K562 (cell line): ENCODE measurements around the gene FATE1. TPM values are rescaled to one million over a fixed set of nuclear protein-coding genes. Genes with fewer than 3 reads are reported as not detected.

ENCODE experiments used
- ATAC-seq: fragments of 200-7000 bp; cut with Tn5 transposase; 3 replicates; pipeline ENCODE4 v1.9.1; 2020; ENCODE audit warnings: moderate library complexity
- BruUV-seq: library from RNA; stranded (reverse); fragments of 400-500 nt; replicated peaks from 2 replicates; lab custom pipeline; 2021; lab: Mats Ljungman, UMichigan
- CTCF ChIA-PET: fragments of 300-600 bp; formaldehyde crosslinking; extraction: SDS; loops from one replicate; lab custom pipeline; 2021; ENCODE audit warnings: low intra/inter-chr PET ratio; lab: Yijun Ruan, JAX
- POLR2A ChIA-PET: fragments of 300-600, 350-650 bp; sonication (Branson Sonifier 250); formaldehyde crosslinking; extraction: SDS; loops from one replicate; lab custom pipeline; 2021; ENCODE audit warnings: antibody characterized with exemption, inconsistent platforms; lab: Yijun Ruan, JAX
- DNase-seq, 4 experiments: peaks; one replicate each; pipeline versions ENCODE4 v3.0.0 to v3.0.0-alpha.2; 2011 to 2018; ENCODE audit warnings: low spot score in 3 of 4, mixed read lengths in 3 of 4; ENCODE audit errors: extremely low read depth in 1 of 4
- FAIRE-seq: peaks from 2 replicates; lab custom pipeline; 2011; peaks lifted over from hg19 to GRCh38; lab: Jason Lieb, UNC
- H2AFZ ChIP-seq: 2 replicates; pipeline ENCODE4 v1.6.0; 2011; ENCODE audit warnings: low read depth, low read length, control low read depth, inconsistent platforms
- H3K27ac ChIP-seq: fragments of 200-600 bp; 3 replicates; pipeline ENCODE4 v1.8.0; 2011; ENCODE audit warnings: low read depth, mild to moderate bottlenecking, control low read depth, inconsistent platforms, low read length, moderate library complexity, mixed read lengths; ENCODE audit errors: extremely low read depth
- H3K27me3 ChIP-seq, 2 experiments: fragments of 300-600 bp in 1 of 2; 2 replicates in 1 of 2; 3 replicates in 1 of 2; pipeline versions ENCODE4 v1.6.0 to v1.8.0; 2011; ENCODE audit warnings: inconsistent platforms in 2 of 2, low read length in 2 of 2, mild to moderate bottlenecking in 1 of 2, mixed read lengths in 1 of 2, moderate library complexity in 1 of 2; ENCODE audit not compliant: control insufficient read depth in 2 of 2, insufficient read depth in 2 of 2
- H3K36me3 ChIP-seq: fragments of 300-600 bp; 3 replicates; pipeline ENCODE4 v1.8.0; 2011; ENCODE audit warnings: mild to moderate bottlenecking, low read length, inconsistent platforms; ENCODE audit not compliant: control insufficient read depth, insufficient read depth
- H3K4me1 ChIP-seq, 2 experiments: fragments of 200-600 bp in 1 of 2; replicated peaks in 1 of 2; 2 replicates in 1 of 2; 3 replicates in 1 of 2; pipeline versions ENCODE4 v1.5.1 to v1.8.0; 2011; ENCODE audit warnings: inconsistent platforms in 2 of 2, low read length in 2 of 2, mild to moderate bottlenecking in 1 of 2, mixed read lengths in 1 of 2, moderate library complexity in 1 of 2; ENCODE audit not compliant: control insufficient read depth in 2 of 2, insufficient read depth in 2 of 2
- H3K4me2 ChIP-seq: 2 replicates; pipeline ENCODE4 v1.6.1; 2011; ENCODE audit warnings: low read length, control low read depth, inconsistent platforms, mixed read lengths; ENCODE audit not compliant: insufficient read depth
- H3K4me3 ChIP-seq: fragments of 200-600 bp; sonication (generic), shearing (Covaris generic); 2 replicates; pipeline ENCODE4 v1.5.1; 2016; ENCODE audit warnings: control low read depth, inconsistent platforms
- H3K79me2 ChIP-seq: fragments of 200-600 bp; 3 replicates; pipeline ENCODE4 v1.8.0; 2011; ENCODE audit warnings: low read length, inconsistent platforms; ENCODE audit not compliant: control insufficient read depth, insufficient read depth
- H3K9ac ChIP-seq, 2 experiments: 2 replicates each; pipeline versions ENCODE4 v1.6.0 to v1.6.1; 2011; ENCODE audit warnings: low read depth in 2 of 2, low read length in 2 of 2, control low read depth in 1 of 2, inconsistent platforms in 1 of 2, mild to moderate bottlenecking in 1 of 2, mixed read lengths in 1 of 2; ENCODE audit not compliant: insufficient read depth in 1 of 2
- H3K9me1 ChIP-seq: one replicate; pipeline ENCODE4 v1.6.0; 2011; ENCODE audit warnings: inconsistent platforms, mild to moderate bottlenecking, low read length, moderate library complexity; ENCODE audit not compliant: control insufficient read depth, insufficient read depth
- H3K9me3 ChIP-seq: replicated peaks from 2 replicates; pipeline ENCODE4 v1.5.1; 2011; ENCODE audit warnings: low read depth, low read length, inconsistent platforms; ENCODE audit not compliant: control insufficient read depth, insufficient read depth
- H4K20me1 ChIP-seq: replicated peaks from 2 replicates; pipeline ENCODE4 v1.6.1; 2011; ENCODE audit warnings: low read length, inconsistent platforms, mixed read lengths; ENCODE audit not compliant: control insufficient read depth, insufficient read depth
- ARHGAP35 ChIP-seq: fragments of 450-650 bp; IDR thresholded peaks from 2 replicates; pipeline ENCODE4 v1.6.1; 2018; ENCODE audit not compliant: partially characterized antibody
- BRF1 ChIP-seq: IDR thresholded peaks from 3 replicates; pipeline ENCODE4 v1.6.1; 2011; ENCODE audit warnings: borderline replicate concordance, mild to moderate bottlenecking; ENCODE audit not compliant: insufficient read length; ENCODE audit errors: extremely low read depth
- CHD2 ChIP-seq: IDR thresholded peaks from 2 replicates; pipeline ENCODE4 v1.6.1; 2011; ENCODE audit warnings: low read depth, low read length
- DNMT1 ChIP-seq: fragments of 450-650 bp; IDR thresholded peaks from 2 replicates; pipeline ENCODE4 v1.6.1; 2016; ENCODE audit warnings: antibody characterized with exemption, mild to moderate bottlenecking
- ELF4 ChIP-seq: fragments of 450-650 bp; formaldehyde crosslinking; IDR thresholded peaks from 2 replicates; pipeline ENCODE4 v1.4.0; 2022; ENCODE audit warnings: missing genetic modification characterization
- ETV6 ChIP-seq, 3 experiments: fragments of 150-350 bp in 1 of 3; sonication (generic) in 1 of 3; formaldehyde crosslinking in 1 of 3; IDR thresholded peaks; 2 replicates each; pipeline versions ENCODE4 v1.6.1 to v1.8.0; 2014 to 2022; ENCODE audit warnings: borderline replicate concordance in 2 of 3, low read depth in 2 of 3, antibody characterized with exemption in 1 of 3, low read length in 1 of 3, mild to moderate bottlenecking in 1 of 3, missing genetic modification reagents in 1 of 3
- FOXK1 ChIP-seq: sonication (generic); formaldehyde crosslinking; IDR thresholded peaks from 2 replicates; pipeline ENCODE4 v1.8.0; 2022; ENCODE audit warnings: missing genetic modification reagents, mild to moderate bottlenecking, borderline replicate concordance
- GABPB1 ChIP-seq: sonication (generic); formaldehyde crosslinking; IDR thresholded peaks from 2 replicates; pipeline ENCODE4 v1.8.0; 2022; ENCODE audit warnings: mild to moderate bottlenecking, missing genetic modification reagents
- IFI16 ChIP-seq: fragments of 250-450 bp; sonication (Bioruptor Pico); IDR thresholded peaks from 2 replicates; pipeline ENCODE4 v2.1.2; 2022; ENCODE audit warnings: mild to moderate bottlenecking, inconsistent platforms
- MCM5 ChIP-seq: fragments of 450-650 bp; IDR thresholded peaks from 2 replicates; pipeline ENCODE4 v1.6.1; 2016; ENCODE audit warnings: low read depth
- NONO ChIP-seq, 2 experiments: fragments of 200-400 bp in 1 of 2; fragments of 450-650 bp in 1 of 2; formaldehyde crosslinking in 1 of 2; IDR thresholded peaks; 2 replicates each; pipeline ENCODE4 v1.6.1; 2017; ENCODE audit warnings: low read depth in 2 of 2, mild to moderate bottlenecking in 2 of 2, moderate library complexity in 2 of 2, low read length in 1 of 2
- PHF21A ChIP-seq: fragments of 450-650 bp; IDR thresholded peaks from 2 replicates; pipeline ENCODE4 v1.6.1; 2017; ENCODE audit warnings: low read depth, borderline replicate concordance
- PHTF2 ChIP-seq: fragments of 250-450 bp; sonication (Bioruptor Pico); IDR thresholded peaks from 2 replicates; pipeline ENCODE4 v1.5.0; 2021; ENCODE audit warnings: mild to moderate bottlenecking
- PML ChIP-seq: IDR thresholded peaks from 2 replicates; pipeline ENCODE4 v1.6.1; 2012; ENCODE audit warnings: low read length, inconsistent platforms
- WGBS: fragments of 100-300 bp; shearing (Covaris generic); methylation state at CpG from one replicate; pipeline ENCODE4 v1.1.6; 2016; ENCODE audit warnings: low coverage, mixed read lengths; ENCODE audit not compliant: insufficient coverage; ENCODE audit errors: missing lambda C conversion rate; 5-methylcytosine and 5-hydroxymethylcytosine counted together
- in situ Hi-C: fragments of 300-500 bp; cut with MboI; formaldehyde crosslinking; loops from 4 replicates; pipeline ENCODE4 v1.15.0; 2018; ENCODE audit warnings: inconsistent platforms, mixed read lengths
- intact Hi-C: fragments of 100-400 bp; cut with micrococcal nuclease; formaldehyde crosslinking; loops from 2 replicates; pipeline ENCODE4 v1.14.2; 2022
- polyA plus RNA-seq, 8 experiments: library from polyadenylated mRNA; depleted of rRNA in 4 of 8; stranded (reverse) in 5 of 8; unstranded in 3 of 8; fragments of >200 nt; fragmentation: Nextera tagmentation in 2 of 8; fragmentation: Illumina TruSeq in 1 of 8; extraction: Ambion mirVana in 2 of 8; extraction: Trizol in 1 of 8; gene quantifications; 2 replicates each; pipeline versions ENCODE4 v1.2.1 to v1.2.3, GENCODE V29; 2011 to 2014; ENCODE audit warnings: inconsistent platforms in 1 of 8, missing spikeins in 1 of 8
- total RNA-seq, 7 experiments: library from RNA; depleted of rRNA in 6 of 7; stranded (reverse); fragments of >200 nt in 6 of 7; fragmentation: Illumina TruSeq in 2 of 7; extraction: Trizol in 2 of 7; gene quantifications; 2 replicates each; pipeline versions ENCODE4 v1.2.1 to v1.2.3, GENCODE V29; 2011 to 2021; ENCODE audit warnings: low replicate concordance in 1 of 7
- TF ChIP-seq, protein P1 (sequence below): sonication (generic); IDR thresholded peaks from 2 replicates; pipeline ENCODE4 v1.6.1; 2016

The FATE1 gene
- total and polyA plus RNA-seq, 9 of the 15 experiments (the other 6 are each of a cell fraction or from before 2014, with no cell fraction given), result not detected

DNA sequence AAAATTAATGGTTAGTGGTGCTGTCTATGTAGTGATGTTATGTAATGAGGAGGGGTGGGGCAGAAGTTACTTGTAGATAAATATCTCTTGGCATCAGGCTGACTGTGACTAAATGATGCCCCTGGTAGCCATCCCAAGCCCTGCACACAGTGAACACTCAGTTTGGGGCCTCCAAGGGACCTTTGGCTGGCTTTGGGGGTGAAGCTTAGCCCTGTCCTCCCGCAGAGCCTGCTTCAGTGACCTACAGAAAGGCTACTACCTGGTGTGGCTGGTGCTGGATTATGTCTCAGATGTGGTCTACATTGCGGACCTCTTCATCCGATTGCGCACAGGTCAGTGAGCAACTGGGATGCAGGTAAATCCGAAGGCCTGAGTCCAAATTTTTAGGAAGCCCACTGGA, 26.5 kb downstream of the FATE1 start:
- TF ChIP-seq DNMT1 (no peak), GABPB1 (CRISPR knock-in tag) (no peak), ELF4 (CRISPR knock-in tag) (no peak), ARHGAP35 (no peak), PML (no peak), FOXK1 (no peak), BRF1 (no peak), MCM5 (no peak), ETV6 (IDR thresholded peaks at IDR 0.05; ENCODE audit: borderline replicate concordance in 1 of 2, low read depth in 2 of 2, low read length in 1 of 2) (no peak), ETV6 (CRISPR knock-in tag; IDR thresholded peaks at IDR 0.05; ENCODE audit: borderline replicate concordance) (no peak), NONO (IDR thresholded peaks at IDR 0.05; ENCODE audit: low read depth in 2 of 2, low read length in 1 of 2) (no peak), PHTF2 (CRISPR knock-in tag) (no peak), IFI16 (CRISPR knock-in tag) (no peak), PHF21A (no peak), CHD2 (no peak)
- TF ChIP-seq, protein P1, sequence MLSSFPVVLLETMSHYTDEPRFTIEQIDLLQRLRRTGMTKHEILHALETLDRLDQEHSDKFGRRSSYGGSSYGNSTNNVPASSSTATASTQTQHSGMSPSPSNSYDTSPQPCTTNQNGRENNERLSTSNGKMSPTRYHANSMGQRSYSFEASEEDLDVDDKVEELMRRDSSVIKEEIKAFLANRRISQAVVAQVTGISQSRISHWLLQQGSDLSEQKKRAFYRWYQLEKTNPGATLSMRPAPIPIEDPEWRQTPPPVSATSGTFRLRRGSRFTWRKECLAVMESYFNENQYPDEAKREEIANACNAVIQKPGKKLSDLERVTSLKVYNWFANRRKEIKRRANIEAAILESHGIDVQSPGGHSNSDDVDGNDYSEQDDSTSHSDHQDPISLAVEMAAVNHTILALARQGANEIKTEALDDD, result no peak
- no peak for FAIRE-seq
- no peaks in the 10 kb centered on the region for H3K4me1 ChIP-seq
- no TSS peak for BruUV-seq
- H3K27me3 ChIP-seq, result peaks cover 2 to 41% of the 10 kb centered on the region in 2 experiments; a peak in 4 of 5 replicates
- H4K20me1 ChIP-seq, result no peaks in the 10 kb centered on the region
- H3K4me3 ChIP-seq, result no peak overlapping the region
- intact Hi-C loops (loop anchor here (10.0 kb wide), 1 partner anchor 1172 kb away; no protein-coding TSS in a partner anchor), in situ Hi-C loops (no loop called here)
- no peaks in the 10 kb centered on the region for H3K9me1 ChIP-seq
- no peak for ATAC-seq
- no peak overlapping the region for H3K4me2 ChIP-seq
- no peaks in the 10 kb centered on the region for H3K9me3 ChIP-seq
- no peaks in the 10 kb centered on the region for H3K36me3 ChIP-seq
- DNase-seq, result no peak
- ChIA-PET POLR2A (no interaction called here), CTCF (no interaction called here)
- no peak overlapping the region for H3K27ac ChIP-seq
- H3K79me2 ChIP-seq, result no peaks in the 10 kb centered on the region
- WGBS, result 5% methylated on average over 4 of the region's 5 CpGs
- no peak overlapping the region for H2AFZ ChIP-seq
- H3K9ac ChIP-seq, result no peak overlapping the region
